HCT116 (cell line): ENCODE data around the gene BCS1L.

Experiments
- ATF3 ChIP-seq: IDR thresholded peaks from 2 replicates; pipeline ENCODE4 v1.6.1; 2012
- EGR1 ChIP-seq: IDR thresholded peaks from 2 replicates; pipeline ENCODE4 v1.6.1; 2012; ENCODE audit warnings: low read depth
- EZH2 ChIP-seq: fragments of 200-600 bp; sonication (generic); IDR thresholded peaks from 2 replicates; pipeline ENCODE4 v1.6.1; 2017; ENCODE audit warnings: antibody characterized with exemption, mixed run types
- EZH2phosphoT487 ChIP-seq: fragments of 200-600 bp; IDR thresholded peaks from 2 replicates; pipeline ENCODE4 v1.6.1; 2018; ENCODE audit warnings: antibody characterized with exemption, borderline replicate concordance
- POLR2AphosphoS5 ChIP-seq: IDR thresholded peaks from 2 replicates; pipeline ENCODE4 v1.6.1; 2011; ENCODE audit warnings: mild to moderate bottlenecking, low read depth, low read length, moderate library complexity
- SRF ChIP-seq: IDR thresholded peaks from 2 replicates; pipeline ENCODE4 v1.6.1; 2012; ENCODE audit warnings: low read depth
- ZFX ChIP-seq: fragments of 450-650 bp; IDR thresholded peaks from 2 replicates; pipeline ENCODE4 v1.6.1; 2017
- ZNF274 ChIP-seq: fragments of 200-500 bp; sonication (Bioruptor generic); IDR thresholded peaks from 2 replicates; pipeline ENCODE4 v1.6.1; 2014; ENCODE audit warnings: mild to moderate bottlenecking, low read depth, low read length, inconsistent platforms
- TF ChIP-seq, protein P1 (sequence below), 3 experiments: fragments of 200-600 bp in 1 of 3; sonication (generic) in 1 of 3; IDR thresholded peaks in 2 of 3; conservative IDR thresholded peaks in 1 of 3; 2 replicates each; pipeline ENCODE4 v1.5.1; 2012 to 2017; ENCODE audit warnings: low read depth in 2 of 3, low read length in 2 of 3, antibody characterized with exemption in 1 of 3, borderline replicate concordance in 1 of 3, control low read depth in 1 of 3, mild to moderate bottlenecking in 1 of 3, mixed read lengths in 1 of 3, mixed run types in 1 of 3, moderate library complexity in 1 of 3; ENCODE audit not compliant: insufficient read depth in 1 of 3

- TF ChIP-seq ZNF274 (no peak), EZH2phosphoT487 (no peak), ZFX (no peak), POLR2AphosphoS5 (no peak), EZH2 (no peak), EGR1 (no peak), SRF (no peak), ATF3 (no peak)
- TF ChIP-seq, protein P1, sequence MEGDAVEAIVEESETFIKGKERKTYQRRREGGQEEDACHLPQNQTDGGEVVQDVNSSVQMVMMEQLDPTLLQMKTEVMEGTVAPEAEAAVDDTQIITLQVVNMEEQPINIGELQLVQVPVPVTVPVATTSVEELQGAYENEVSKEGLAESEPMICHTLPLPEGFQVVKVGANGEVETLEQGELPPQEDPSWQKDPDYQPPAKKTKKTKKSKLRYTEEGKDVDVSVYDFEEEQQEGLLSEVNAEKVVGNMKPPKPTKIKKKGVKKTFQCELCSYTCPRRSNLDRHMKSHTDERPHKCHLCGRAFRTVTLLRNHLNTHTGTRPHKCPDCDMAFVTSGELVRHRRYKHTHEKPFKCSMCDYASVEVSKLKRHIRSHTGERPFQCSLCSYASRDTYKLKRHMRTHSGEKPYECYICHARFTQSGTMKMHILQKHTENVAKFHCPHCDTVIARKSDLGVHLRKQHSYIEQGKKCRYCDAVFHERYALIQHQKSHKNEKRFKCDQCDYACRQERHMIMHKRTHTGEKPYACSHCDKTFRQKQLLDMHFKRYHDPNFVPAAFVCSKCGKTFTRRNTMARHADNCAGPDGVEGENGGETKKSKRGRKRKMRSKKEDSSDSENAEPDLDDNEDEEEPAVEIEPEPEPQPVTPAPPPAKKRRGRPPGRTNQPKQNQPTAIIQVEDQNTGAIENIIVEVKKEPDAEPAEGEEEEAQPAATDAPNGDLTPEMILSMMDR (IDR thresholded peaks at IDR 0.05 in 2 of 3, conservative IDR thresholded peaks at IDR 0.05 in 1 of 3; ENCODE audit: borderline replicate concordance in 1 of 3, insufficient read depth in 1 of 3, low read depth in 2 of 3, low read length in 2 of 3) = no peak
These were observed 33.1 kb upstream of the BCS1L start for GRCh38 chr2:218626369-218626768.
